ENCODE data around the gene CFAP91.

GRCh38 chr3:119664850-119665379 is 37.9 kb upstream of the CFAP91 start:
- TF ChIP-seq CTCF (conservative IDR thresholded peaks at IDR 0.05; ENCODE audit: low read length) (no peak), EZH2phosphoT487 (IDR thresholded peaks at IDR 0.05; ENCODE audit: borderline replicate concordance) (no peak)

All from Loucy (cell line).